ENCODE results near the gene MYL11.

The MYL11 gene

GRCh38 chr16:30377050-30377811 is 2.6 kb downstream of the MYL11 start (continued):
- TF ChIP-seq ZNF548 (tag by site-specific recombination; IDR thresholded peaks at IDR 0.05) = no peak
- TF ChIP-seq ZNF362 (tag by site-specific recombination; IDR thresholded peaks at IDR 0.05) = no peak
- no peak for TF ChIP-seq ZNF184 (tag by site-specific recombination; IDR thresholded peaks at IDR 0.05)
- TF ChIP-seq ZSCAN23 (tag by site-specific recombination; IDR thresholded peaks at IDR 0.05) = no peak
- TF ChIP-seq ZBTB48 (tag by site-specific recombination; IDR thresholded peaks at IDR 0.05) = peak; percentile 81
- TF ChIP-seq ZNF600 (tag by site-specific recombination; IDR thresholded peaks at IDR 0.05) = 0 out of 2 replicates have a peak, but pooled peaks have one; percentile 31
- no peak for TF ChIP-seq PRDM2 (tag by site-specific recombination; IDR thresholded peaks at IDR 0.05; ENCODE audit: borderline replicate concordance)
- no peak for TF ChIP-seq ZNF585B (tag by site-specific recombination; IDR thresholded peaks at IDR 0.05)
- TF ChIP-seq ZFHX2 (tag by site-specific recombination; conservative IDR thresholded peaks at IDR 0.05) = peak; percentile 92
- TF ChIP-seq ZNF112 (tag by site-specific recombination; IDR thresholded peaks at IDR 0.05) = no peak
- peak; percentile 89 for TF ChIP-seq EGR2 (tag by site-specific recombination; IDR thresholded peaks at IDR 0.05; ENCODE audit: low read depth)
- TF ChIP-seq ZBTB20 (tag by site-specific recombination; IDR thresholded peaks at IDR 0.05) = peak; percentile 41; the same call in 1 of the 2 replicates
- no peak for TF ChIP-seq ZNF830 (tag by site-specific recombination; IDR thresholded peaks at IDR 0.05; ENCODE audit: low read depth)
- no peak for TF ChIP-seq GFI1B (tag by site-specific recombination; IDR thresholded peaks at IDR 0.05)
- no peak for TF ChIP-seq HOXA7 (CRISPR knock-in tag; IDR thresholded peaks at IDR 0.05; ENCODE audit: borderline replicate concordance)
- no peak for TF ChIP-seq ZNF514 (tag by site-specific recombination; IDR thresholded peaks at IDR 0.05)

GRCh38 chr16:30377812-30378235 is 3.2 kb downstream of the MYL11 start:
- ChIA-PET CTCF (interaction anchor here (1.0 to 1.5 kb wide), 6 partner anchors 9 to 266 kb away, joined by 3 to 5 read pairs (median 4); partner anchors contain the start of gene ZNF48), POLR2A (interaction anchor here (0.6 to 3.2 kb wide), 18 partner anchors 8 to 404 kb away, joined by 3 to 19 read pairs (median 3); partner anchors contain the start of genes CD2BP2, DCTPP1, FBRS and TAOK2)
- Histone ChIP-seq H3K4me1 (ENCODE audit: control insufficient read depth, insufficient read depth, low read length) (no peaks in the 10 kb centered on the region), H3K4me3 (ENCODE audit: low read depth, low read length) (peak overlapping the region; percentile 68), H3K9me3 (ENCODE audit: control insufficient read depth, insufficient read depth, low read depth, low read length) (no peaks in the 10 kb centered on the region), H3K27ac (ENCODE audit: extremely low read depth, low read depth, low read length) (peak overlapping the region; percentile 97), H3K36me3 (ENCODE audit: control insufficient read depth in 2 of 2, insufficient read depth in 1 of 2, low read length in 2 of 2) (peaks cover 0 to 8% of the 10 kb centered on the region in 2 experiments; a peak in 1 of 3 replicates)
- TF ChIP-seq ZNF280C (tag by site-specific recombination; IDR thresholded peaks at IDR 0.05) (no peak), ZNF223 (tag by site-specific recombination; IDR thresholded peaks at IDR 0.05) (no peak), ZNF747 (tag by site-specific recombination; IDR thresholded peaks at IDR 0.05) (no peak), ZFP41 (tag by site-specific recombination; IDR thresholded peaks at IDR 0.05; ENCODE audit: borderline replicate concordance) (no peak), ZNF791 (tag by site-specific recombination; IDR thresholded peaks at IDR 0.05) (no peak), SP3 (tag by site-specific recombination; IDR thresholded peaks at IDR 0.05) (peak; percentile 94), EGR2 (tag by site-specific recombination; IDR thresholded peaks at IDR 0.05; ENCODE audit: low read depth) (no peak), PRDM10 (tag by site-specific recombination; IDR thresholded peaks at IDR 0.05) (peak; percentile 95), ZBTB8A (tag by site-specific recombination; IDR thresholded peaks at IDR 0.05) (no peak; the same call in 1 of the 2 replicates)

All from HEK293 (cell line).